GM10266 (cell line): Measurements from ENCODE around the gene FGF11.

Experiments used
- DNase-seq: peaks from one replicate; pipeline ENCODE4 v3.0.0; 2012; ENCODE audit errors: extremely low spot score
- CTCF ChIP-seq: IDR thresholded peaks from 2 replicates; pipeline ENCODE4 v1.5.1; 2012; ENCODE audit warnings: mild to moderate bottlenecking, low read depth; ENCODE audit not compliant: control insufficient read depth, insufficient read depth; ENCODE audit errors: missing control alignments

FGF11 gene

GRCh38 chr17:7438656-7439460 is 454 bp upstream of the FGF11 start:
- no peak for TF ChIP-seq CTCF
- no peak for DNase-seq

- TF ChIP-seq CTCF, result no peak
- DNase-seq, result peak; percentile 85
These were observed 961 bp downstream of the FGF11 start for GRCh38 chr17:7440113-7440833.

GRCh38 chr17:7440834-7441195 is 1.5 kb downstream of the FGF11 start:
- peak; percentile 80 for DNase-seq
- no peak for TF ChIP-seq CTCF

GRCh38 chr17:7441266-7441665 is 2.0 kb downstream of the FGF11 start:
- no peak for TF ChIP-seq CTCF

GRCh38 chr17:7442142-7442541 is 2.8 kb downstream of the FGF11 start:
- TF ChIP-seq CTCF, result no peak
- no peak for DNase-seq

More at GRCh38 chr17:7441266-7441665, 2.0 kb downstream of the FGF11 start:
- no peak for DNase-seq

- no peak for DNase-seq
- TF ChIP-seq CTCF, result no peak
These were observed 4.5 kb downstream of the FGF11 start for GRCh38 chr17:7443499-7444485.
